Heart right ventricle (tissue), 16 donors: ENCODE results near the gene SSTR5. TPM values are rescaled to one million over a fixed set of nuclear protein-coding genes. Genes with fewer than 3 reads are reported as not detected.

Experiments used
- ATAC-seq, 8 donors: fragments of 200-7000 bp; cut with Tn5 transposase; one replicate each; pipeline ENCODE4 v1.9.1; 2020; ENCODE audit warnings: mild to moderate bottlenecking in 8 of 8, moderate library complexity in 8 of 8, moderate number of reproducible peaks in 1 of 8
- DNase-seq, 2 donors: peaks; one replicate each; pipeline ENCODE4 v3.0.0-alpha.2; 2020
- H3K27ac ChIP-seq, 10 donors: fragments of 200-600 bp; sonication (generic) in 2 of 10; one replicate each; pipeline versions ENCODE4 v1.5.0 to v1.8.0; 2020 to 2022; ENCODE audit warnings: mild to moderate bottlenecking in 3 of 10
- H3K27me3 ChIP-seq, 7 donors: fragments of 200-600 bp; one replicate each; pipeline ENCODE4 v1.8.0; 2021 to 2022; ENCODE audit warnings: mild to moderate bottlenecking in 2 of 7
- H3K36me3 ChIP-seq, 9 donors: fragments of 200-600 bp; sonication (generic) in 1 of 9; one replicate each; pipeline versions ENCODE4 v1.5.0 to v1.8.0; 2020 to 2022; ENCODE audit warnings: mild to moderate bottlenecking in 2 of 9
- H3K4me1 ChIP-seq, 9 donors: fragments of 200-600 bp; sonication (generic) in 1 of 9; one replicate each; pipeline versions ENCODE4 v1.5.0 to v1.8.0; 2020 to 2022; ENCODE audit warnings: mild to moderate bottlenecking in 4 of 9
- H3K4me3 ChIP-seq, 10 donors: fragments of 200-600 bp; sonication (generic) in 2 of 10; one replicate each; pipeline versions ENCODE4 v1.5.0 to v1.8.0; 2020 to 2022; ENCODE audit warnings: mild to moderate bottlenecking in 7 of 10, moderate library complexity in 2 of 10
- H3K9me3 ChIP-seq, 11 donors: fragments of 200-600 bp in 10 of 11; sonication (generic) in 2 of 11; one replicate each; pipeline versions ENCODE4 v1.5.0 to v1.8.0; 2013 to 2022; ENCODE audit warnings: mild to moderate bottlenecking in 2 of 11, control low read depth in 1 of 11, moderate library complexity in 1 of 11
- WGBS, 2 donors: extraction: QIAGEN DNeasy Blood & Tissue Kit; methylation state at CpG; one replicate each; pipeline ENCODE4 v1.1.7; 2013; ENCODE audit warnings: inconsistent platforms in 1 of 2; 5-methylcytosine and 5-hydroxymethylcytosine counted together
- intact Hi-C, 10 donors: fragments of 100-400 bp; cut with DNase I; formaldehyde crosslinking; loops; one replicate each; pipeline versions ENCODE4 v1.11.1 to v1.14.2; 2022
- polyA plus RNA-seq, 2 donors: library from polyadenylated mRNA; stranded (reverse); fragments of 200-250 nt; gene quantifications; one replicate each; pipeline ENCODE4 v1.2.3, GENCODE V29; 2013
- total RNA-seq, 10 donors: library from RNA; stranded (reverse); fragmentation: NEBNext Ultra II Directional in 3 of 10; extraction: Animal tissue kit (Norgen Biotek cat#: 25700) in 3 of 10; gene quantifications; one replicate each; pipeline versions ENCODE4 v1.2.1 to v1.2.4, GENCODE V29; 2021 to 2023
- TF ChIP-seq, protein P1 (sequence below), 9 donors: fragments of 200-600 bp; sonication (generic) in 2 of 9; IDR thresholded peaks; one replicate each; pipeline versions ENCODE4 v1.5.0 to v1.8.0; 2021 to 2022; ENCODE audit warnings: antibody characterized with exemption in 9 of 9, mild to moderate bottlenecking in 5 of 9, moderate library complexity in 1 of 9
- donor health status: Arrhythmogenic right ventricular cardiomyopathy.
- donor health status: ischemic (EF 13 %, LVEDD 7.1; RV severe dilation, severe dysfunction).
- donor health status: healthy with polysubstance abuse.
- donor health status: DM: no; HTN: yes; CAD: no.
- donor health status: DM: no; HTN: no; CAD: no.
- donor health status: ischemic (EF 25% LVEDD 6.9; RV normal size, moderate dysfunction).
- donor health status: ischemic (EF 25% LVEDD 5.7; RV mildly dilated, moderate dysfunction).
- donor health status: healthy.
- donor health status: DM: yes; HTN: yes; CAD: no.
- donor health status: Ischemic cardiomyopathy.
- donor health status: ischemic (EF 35%, LVEDD 5.7; RV mildly dilated, moderate dysfunction).
- donor health status: nonischemic (EF 11% LVEDD 7.7; RV severe dilation, severe dysfunction).
- donor health status: DM: yes; HTN: yes; CAD: no.
- donor health status: PGD.
- donor health status: ischemic (EF 29% LVEDD 5.4; RV normal size, mild dysfunction).
- donor health status: nonischemic (EF 23%, LVEDD 6.1; RV moderate dilation, normal function).

Gene SSTR5
- total and polyA plus RNA-seq, 12 donors, result 0.39 to 32.0 (median 5.4) TPM

DNA sequence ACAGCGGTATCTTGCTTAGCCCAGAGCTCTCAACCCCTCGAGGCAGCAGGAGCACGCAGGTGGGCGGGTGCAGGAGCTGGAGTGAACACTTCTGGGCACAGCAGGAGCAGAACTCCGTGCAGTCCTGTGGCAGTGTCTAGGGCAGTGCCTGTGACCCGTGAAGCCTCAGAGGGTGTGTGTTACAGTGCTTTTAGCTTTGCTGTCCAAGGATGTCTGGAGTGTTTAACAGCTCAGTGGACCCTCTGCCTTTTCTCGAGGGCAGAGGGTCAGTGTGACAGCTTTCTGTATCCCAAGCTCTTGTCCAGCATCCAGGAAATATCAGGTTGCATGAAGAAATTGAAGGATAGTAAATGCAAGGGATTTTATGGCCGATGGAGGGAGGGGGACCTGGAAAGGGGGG is 16.4 kb upstream of the SSTR5 start:
- 69 to 84% methylated on average over 8 of the region's 8 CpGs for WGBS, 2 donors
- H3K27ac ChIP-seq, result no peak overlapping the region
- peaks cover 0 to 48% (median 20%) of the 10 kb centered on the region in 7 donors for H3K27me3 ChIP-seq
- H3K9me3 ChIP-seq, result peaks cover 0 to 26% (median 5%) of the 10 kb centered on the region in 11 donors
- DNase-seq (no peak), ATAC-seq (no peak)
- H3K36me3 ChIP-seq, result no peaks in the 10 kb centered on the region
- intact Hi-C loops, result loop anchor here in 9 of 10 donors (2.0 to 10.0 kb wide), 6 partner anchors 43 to 344 kb away; partner anchors contain the start of gene METRN (in 2 of the 9)
- no peak overlapping the region for H3K4me3 ChIP-seq
- TF ChIP-seq, protein P1, sequence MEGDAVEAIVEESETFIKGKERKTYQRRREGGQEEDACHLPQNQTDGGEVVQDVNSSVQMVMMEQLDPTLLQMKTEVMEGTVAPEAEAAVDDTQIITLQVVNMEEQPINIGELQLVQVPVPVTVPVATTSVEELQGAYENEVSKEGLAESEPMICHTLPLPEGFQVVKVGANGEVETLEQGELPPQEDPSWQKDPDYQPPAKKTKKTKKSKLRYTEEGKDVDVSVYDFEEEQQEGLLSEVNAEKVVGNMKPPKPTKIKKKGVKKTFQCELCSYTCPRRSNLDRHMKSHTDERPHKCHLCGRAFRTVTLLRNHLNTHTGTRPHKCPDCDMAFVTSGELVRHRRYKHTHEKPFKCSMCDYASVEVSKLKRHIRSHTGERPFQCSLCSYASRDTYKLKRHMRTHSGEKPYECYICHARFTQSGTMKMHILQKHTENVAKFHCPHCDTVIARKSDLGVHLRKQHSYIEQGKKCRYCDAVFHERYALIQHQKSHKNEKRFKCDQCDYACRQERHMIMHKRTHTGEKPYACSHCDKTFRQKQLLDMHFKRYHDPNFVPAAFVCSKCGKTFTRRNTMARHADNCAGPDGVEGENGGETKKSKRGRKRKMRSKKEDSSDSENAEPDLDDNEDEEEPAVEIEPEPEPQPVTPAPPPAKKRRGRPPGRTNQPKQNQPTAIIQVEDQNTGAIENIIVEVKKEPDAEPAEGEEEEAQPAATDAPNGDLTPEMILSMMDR (IDR thresholded peaks at IDR 0.05), result no peak
- H3K4me1 ChIP-seq, result peaks cover 0 to 7% (median 0%) of the 10 kb centered on the region in 9 donors

DNA sequence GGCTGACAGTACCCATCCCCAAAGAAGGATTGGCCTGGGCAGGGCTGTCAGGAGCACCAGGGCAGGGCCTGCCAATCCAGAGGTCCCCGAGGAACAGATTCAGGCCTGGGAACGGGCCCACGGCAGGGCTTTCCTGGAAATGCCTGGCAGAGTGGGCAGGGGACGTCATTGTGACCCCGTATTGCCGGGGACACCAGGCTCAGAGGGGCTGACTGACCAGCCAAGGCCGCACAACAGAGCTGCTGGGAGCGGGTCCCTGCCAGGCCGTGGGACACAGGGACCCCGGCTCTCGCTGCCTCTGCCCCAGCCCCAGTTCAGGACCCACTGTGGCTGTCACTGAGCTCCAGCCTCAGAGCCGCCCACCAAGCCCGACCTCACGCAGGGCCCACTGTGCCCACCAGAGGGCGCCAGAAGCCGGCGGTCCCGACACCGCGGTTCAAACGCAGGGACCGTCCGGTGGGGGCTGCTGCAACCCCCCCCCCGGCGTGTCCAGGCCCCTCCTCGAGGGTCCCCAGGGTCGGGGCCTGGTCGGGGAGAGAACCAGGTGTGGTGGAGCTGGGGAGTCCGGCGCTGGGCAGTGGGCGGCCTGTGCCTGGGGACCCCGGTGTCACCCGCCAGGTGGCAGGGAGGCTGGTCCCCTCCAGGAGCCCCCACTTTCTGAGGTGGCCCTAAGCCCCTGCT is 15.2 kb upstream of the SSTR5 start:
- 24% methylated on average over 33 of the region's 33 CpGs for WGBS, 2 donors
- no peak overlapping the region for H3K4me3 ChIP-seq
- H3K27me3 ChIP-seq, result peaks cover 0 to 53% (median 20%) of the 10 kb centered on the region in 7 donors
- TF ChIP-seq, protein P1 (IDR thresholded peaks at IDR 0.05), result peak; percentile 43 to 84 (median 78)
- H3K4me1 ChIP-seq, result peaks cover 0 to 7% (median 0%) of the 10 kb centered on the region in 9 donors
- H3K27ac ChIP-seq, result no peak overlapping the region
- intact Hi-C loops, result loop anchor here in 9 of 10 donors (1.0 to 10.0 kb wide), 7 partner anchors 41 to 345 kb away; partner anchors contain the start of gene METRN (in 2 of the 9)
- DNase-seq (peak in 1 of 2 donors; percentile 53), ATAC-seq (peak in 6 of 8 donors; percentile 12 to 53 (median 32))
- H3K36me3 ChIP-seq, result no peaks in the 10 kb centered on the region
- peaks cover 0 to 26% (median 5%) of the 10 kb centered on the region in 11 donors for H3K9me3 ChIP-seq

DNA sequence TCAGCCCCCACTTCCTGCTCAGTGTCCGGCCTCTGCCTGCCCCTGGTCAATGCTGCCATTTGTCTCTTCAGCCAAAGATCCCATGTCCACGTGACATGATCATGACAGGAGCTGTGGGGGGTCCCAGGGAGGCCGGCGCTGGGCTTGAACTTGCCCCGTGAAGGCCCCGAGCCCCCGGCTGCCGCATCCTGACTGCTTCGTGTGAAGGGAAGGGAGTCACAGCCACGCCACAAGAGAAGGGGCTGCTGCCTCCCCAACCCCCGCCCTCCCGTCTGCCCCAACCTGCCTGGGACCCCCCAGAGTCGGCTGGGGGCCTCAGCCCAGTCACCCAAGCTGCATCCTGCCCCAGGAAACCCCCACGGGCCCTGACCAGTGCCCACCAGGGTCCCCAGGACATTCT is 14.3 kb upstream of the SSTR5 start:
- H3K27ac ChIP-seq, result no peak overlapping the region
- WGBS, 2 donors, result 42 to 44% methylated on average over 14 of the region's 14 CpGs
- H3K27me3 ChIP-seq, result peaks cover 0 to 55% (median 27%) of the 10 kb centered on the region in 7 donors
- no peak overlapping the region for H3K4me3 ChIP-seq
- H3K9me3 ChIP-seq, result peaks cover 0 to 26% (median 5%) of the 10 kb centered on the region in 11 donors
- DNase-seq, result no peak
- intact Hi-C loops, result loop anchor here (2.0 to 10.0 kb wide), 4 partner anchors 45 to 346 kb away; partner anchors contain the start of gene METRN (in 2 of the 10)
- H3K4me1 ChIP-seq, result peaks cover 0 to 7% (median 0%) of the 10 kb centered on the region in 9 donors
- TF ChIP-seq, protein P1 (IDR thresholded peaks at IDR 0.05), result no peak
- no peak for ATAC-seq
- no peaks in the 10 kb centered on the region for H3K36me3 ChIP-seq

DNA sequence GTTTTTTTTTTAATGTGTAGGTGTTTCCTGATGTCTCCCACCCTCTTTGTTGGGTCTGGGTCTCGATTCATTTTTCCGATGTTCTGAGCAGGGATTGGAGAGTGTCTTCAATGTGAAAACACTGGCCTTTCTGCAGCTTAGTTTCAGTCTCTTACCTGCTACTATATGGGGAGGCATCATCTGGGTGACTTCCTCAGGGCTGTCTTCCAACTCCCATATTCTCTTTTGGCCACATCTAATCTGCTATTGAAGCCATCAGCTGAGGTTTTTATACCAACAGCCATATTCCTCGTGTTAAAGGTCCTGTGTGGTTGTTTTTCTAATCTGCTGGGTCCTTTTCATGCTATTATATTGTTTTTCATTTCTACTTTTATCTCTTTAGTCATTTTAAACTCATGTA is 13.2 kb upstream of the SSTR5 start:
- intact Hi-C loops, result loop anchor here (2.0 to 10.0 kb wide), 4 partner anchors 43 to 347 kb away; partner anchors contain the start of gene METRN (in 2 of the 10)
- H3K27me3 ChIP-seq, result peaks cover 0 to 54% (median 37%) of the 10 kb centered on the region in 7 donors
- 84 to 89% methylated on average over 3 of the region's 3 CpGs for WGBS, 2 donors
- H3K36me3 ChIP-seq, result no peaks in the 10 kb centered on the region
- no peak for ATAC-seq
- no peak for DNase-seq
- no peak overlapping the region for H3K27ac ChIP-seq
- TF ChIP-seq, protein P1 (IDR thresholded peaks at IDR 0.05), result no peak
- peaks cover 0 to 7% (median 0%) of the 10 kb centered on the region in 9 donors for H3K4me1 ChIP-seq
- H3K4me3 ChIP-seq, result no peak overlapping the region
- H3K9me3 ChIP-seq, result peaks cover 0 to 26% (median 5%) of the 10 kb centered on the region in 11 donors
